PC-3 (cell line): ENCODE results near the gene DDX19B. TPM values are rescaled to one million over a fixed set of nuclear protein-coding genes. Genes with fewer than 3 reads are reported as not detected.

Experiments
- ATAC-seq: fragments of 200-7000 bp; cut with Tn5 transposase; 2 replicates; pipeline ENCODE4 v1.9.1; 2020; ENCODE audit warnings: mild to moderate bottlenecking, moderate library complexity
- BruUV-seq: library from RNA; stranded (reverse); fragments of 400-500 nt; replicated peaks from 2 replicates; lab custom pipeline; 2021; lab: Mats Ljungman, UMichigan
- CTCF ChIA-PET: fragments of 300-600 bp; sonication (Branson Sonifier 250); formaldehyde crosslinking; loops from one replicate; lab custom pipeline; 2022; ENCODE audit warnings: antibody characterized with exemption; lab: Charles Lee
- POLR2A ChIA-PET: fragments of 300-600 bp; sonication (Branson Sonifier 250); formaldehyde crosslinking; loops from one replicate; lab custom pipeline; 2022; ENCODE audit warnings: antibody characterized with exemption; ENCODE audit not compliant: unreplicated experiment; lab: Charles Lee
- DNase-seq: peaks from one replicate; pipeline ENCODE4 v3.0.0-alpha.2; 2015
- H2AFZ ChIP-seq: fragments of 300-600 bp; sonication (generic); 2 replicates; pipeline ENCODE4 v1.6.0; 2016; ENCODE audit warnings: antibody characterized with exemption, low read length
- H3F3A ChIP-seq: fragments of 300-600 bp; sonication (generic); one replicate; pipeline ENCODE4 v1.6.0; 2017; ENCODE audit warnings: antibody characterized with exemption, low read length, control low read depth, mild to moderate bottlenecking; ENCODE audit not compliant: unreplicated experiment
- H3K27ac ChIP-seq: fragments of 300-600 bp; sonication (generic); 2 replicates; pipeline ENCODE4 v1.5.1; 2016; ENCODE audit warnings: mild to moderate bottlenecking, low read length
- H3K27me3 ChIP-seq: fragments of 300-600 bp; sonication (generic); 2 replicates; pipeline ENCODE4 v1.6.1; 2016; ENCODE audit warnings: low read length, mixed read lengths
- H3K36me3 ChIP-seq: fragments of 300-600 bp; sonication (generic); 2 replicates; pipeline ENCODE4 v1.6.1; 2016; ENCODE audit warnings: low read depth, mixed run types, low read length, mixed read lengths
- H3K4me1 ChIP-seq: fragments of 300-600 bp; sonication (generic); 2 replicates; pipeline ENCODE4 v1.5.1; 2016; ENCODE audit warnings: low read length; ENCODE audit not compliant: insufficient read depth
- H3K4me2 ChIP-seq: fragments of 300-600 bp; sonication (generic); 2 replicates; pipeline ENCODE4 v1.6.0; 2016; ENCODE audit warnings: low read length
- H3K4me3 ChIP-seq: fragments of 300-600 bp; sonication (generic); 2 replicates; pipeline ENCODE4 v1.5.1; 2016; ENCODE audit warnings: mild to moderate bottlenecking, low read length, mixed read lengths
- H3K79me2 ChIP-seq: fragments of 300-600 bp; sonication (generic); 2 replicates; pipeline ENCODE4 v1.6.1; 2017; ENCODE audit warnings: low read length, mixed read lengths
- H3K9ac ChIP-seq: fragments of 300-600 bp; sonication (generic); 2 replicates; pipeline ENCODE4 v1.6.0; 2016; ENCODE audit warnings: mild to moderate bottlenecking, low read length
- H3K9me2 ChIP-seq: fragments of 300-600 bp; sonication (generic); replicated peaks from 2 replicates; pipeline ENCODE4 v1.6.1; 2016; ENCODE audit warnings: mixed run types, low read length, mixed read lengths
- H3K9me3 ChIP-seq: fragments of 300-600 bp; sonication (generic); 2 replicates; pipeline ENCODE4 v1.6.1; 2016; ENCODE audit warnings: low read length, mixed read lengths
- H4K20me1 ChIP-seq: fragments of 300-600 bp; sonication (generic); 2 replicates; pipeline ENCODE4 v1.6.1; 2016; ENCODE audit warnings: low read length, mixed read lengths
- CTCF ChIP-seq: fragments of 300-600 bp; sonication (generic); conservative IDR thresholded peaks from 2 replicates; pipeline ENCODE4 v1.5.1; 2017; ENCODE audit warnings: antibody characterized with exemption, low read depth, mild to moderate bottlenecking, low read length
- EZH2 ChIP-seq: fragments of 300-600 bp; sonication (generic); IDR thresholded peaks from one replicate; pipeline ENCODE4 v1.6.1; 2017; ENCODE audit warnings: antibody characterized with exemption, mild to moderate bottlenecking, low read length; ENCODE audit not compliant: unreplicated experiment
- EZH2phosphoT487 ChIP-seq: fragments of 300-600 bp; sonication (generic); IDR thresholded peaks from 2 replicates; pipeline ENCODE4 v1.6.1; 2018; ENCODE audit warnings: mild to moderate bottlenecking, antibody characterized with exemption, low read length, borderline replicate concordance
- intact Hi-C: fragments of 100-400 bp; cut with micrococcal nuclease; formaldehyde crosslinking; loops from 2 replicates; pipeline ENCODE4 v1.9.0; 2023
- total RNA-seq: library from RNA; depleted of rRNA; stranded (reverse); fragments of >200 nt; gene quantifications from 2 replicates; pipeline ENCODE4 v1.2.3, GENCODE V29; 2014

The DDX19B gene
- total RNA-seq, 1 experiment from 2014 or later, result 21.5 TPM

- Histone ChIP-seq H3K36me3 (no peaks in the 10 kb centered on the region), H2AFZ (no peak overlapping the region), H3K9ac (no peak overlapping the region), H3K79me2 (peaks cover 6% of the 10 kb centered on the region; the same call in 1 of the 2 replicates), H3F3A (no peaks in the 10 kb centered on the region), H3K4me1 (peaks cover 5% of the 10 kb centered on the region; the same call in 1 of the 2 replicates), H3K4me2 (no peak overlapping the region), H3K27me3 (no peaks in the 10 kb centered on the region), H3K4me3 (no peak overlapping the region), H3K9me2 (no peaks in the 10 kb centered on the region), H3K9me3 (no peaks in the 10 kb centered on the region), H4K20me1 (no peaks in the 10 kb centered on the region), H3K27ac (no peak overlapping the region)
- CTCF ChIA-PET, result no interaction called here
- no TSS peak for BruUV-seq
- DNase-seq, result no peak
- no peak for TF ChIP-seq EZH2
- TF ChIP-seq CTCF, result no peak
- no peak for TF ChIP-seq EZH2phosphoT487
- POLR2A ChIA-PET, result no interaction called here
- intact Hi-C loops, result no loop called here
- ATAC-seq, result no peak
Measured at GRCh38 chr16:70341600-70341999, 42.6 kb downstream of the DDX19B start.

DNA sequence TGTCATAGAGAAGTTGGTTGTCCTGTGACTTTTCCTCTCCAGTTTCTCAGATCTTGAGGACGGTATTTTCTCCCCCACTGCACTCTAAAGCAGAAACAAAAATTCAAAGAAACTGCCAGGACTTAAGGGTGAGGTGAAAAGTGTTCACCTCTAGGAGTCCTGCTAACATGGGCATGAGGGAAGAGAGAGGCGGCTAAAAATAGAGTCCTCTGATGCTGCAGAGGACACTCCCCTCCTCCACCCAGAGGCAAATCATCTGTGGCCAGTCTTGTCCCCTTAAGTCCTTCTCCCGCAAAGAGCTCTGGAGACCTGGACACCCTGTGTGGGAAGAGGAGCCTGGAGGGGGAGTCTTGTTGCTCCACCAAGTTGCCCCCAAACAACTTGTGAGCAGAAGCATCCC, 43.0 kb downstream of the DDX19B start:
- Histone ChIP-seq H3K79me2 (peaks cover 9% of the 10 kb centered on the region), H3K9me3 (no peaks in the 10 kb centered on the region), H3K4me1 (peaks cover 5% of the 10 kb centered on the region; the same call in 1 of the 2 replicates), H3K27ac (no peak overlapping the region), H3K36me3 (no peaks in the 10 kb centered on the region), H3K4me3 (no peak overlapping the region), H2AFZ (no peak overlapping the region), H3F3A (no peaks in the 10 kb centered on the region), H3K9me2 (no peaks in the 10 kb centered on the region), H3K9ac (no peak overlapping the region), H3K27me3 (no peaks in the 10 kb centered on the region), H4K20me1 (no peaks in the 10 kb centered on the region), H3K4me2 (no peak overlapping the region)
- no peak for ATAC-seq
- no peak for TF ChIP-seq EZH2phosphoT487
- no peak for TF ChIP-seq CTCF
- no peak for TF ChIP-seq EZH2
- DNase-seq, result no peak
- intact Hi-C loops, result no loop called here
- BruUV-seq, result no TSS peak
- CTCF ChIA-PET, result no interaction called here
- POLR2A ChIA-PET, result no interaction called here

DNA sequence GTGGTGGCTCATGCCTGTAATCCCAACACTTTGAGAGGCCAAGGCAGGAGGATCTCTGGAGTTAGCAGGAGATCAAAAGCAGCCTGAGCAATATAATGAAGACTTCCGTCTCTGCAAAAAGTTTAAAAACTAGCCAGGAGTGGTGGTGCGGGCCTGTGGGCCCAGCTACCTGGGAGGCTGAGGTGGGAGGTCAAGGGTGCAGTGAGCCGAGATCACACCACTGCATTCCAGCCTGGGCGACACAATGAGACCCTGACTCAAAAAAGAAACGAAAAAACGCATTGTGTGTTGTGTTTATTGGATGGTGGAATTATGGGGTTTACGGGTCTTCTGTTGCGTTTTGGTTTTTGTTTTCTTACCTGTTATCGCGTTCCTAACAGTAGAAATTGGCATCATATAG, 46.9 kb downstream of the DDX19B start:
- peak overlapping the region; percentile 96 for H3K4me2 ChIP-seq
- no peak for TF ChIP-seq EZH2phosphoT487
- TF ChIP-seq EZH2, result no peak
- no peak for TF ChIP-seq CTCF
- H3K4me1 ChIP-seq, result peaks cover 9% of the 10 kb centered on the region; the same call in 1 of the 2 replicates
- peaks cover 43% of the 10 kb centered on the region for H3K79me2 ChIP-seq
- intact Hi-C loops, result loop anchor here (2.0 kb wide), 1 partner anchor 47 kb away; the partner anchor contains the start of gene DDX19B
- no peaks in the 10 kb centered on the region for H4K20me1 ChIP-seq
- peak overlapping the region; percentile 95 for H3K9ac ChIP-seq
- H2AFZ ChIP-seq, result peak overlapping the region; percentile 67; the same call in 1 of the 2 replicates
- peak overlapping the region; percentile 91 for H3K4me3 ChIP-seq
- TSS peak; percentile 85 for BruUV-seq
- ChIA-PET POLR2A (interaction anchor here (1.1 kb wide), 1 partner anchor 43 kb away, joined by 4 read pairs; no protein-coding TSS in a partner anchor), CTCF (no interaction called here)
- no peaks in the 10 kb centered on the region for H3K36me3 ChIP-seq
- ATAC-seq (no peak), DNase-seq (no peak)
- H3K27me3 ChIP-seq, result no peaks in the 10 kb centered on the region
- no peaks in the 10 kb centered on the region for H3F3A ChIP-seq
- no peaks in the 10 kb centered on the region for H3K9me2 ChIP-seq
- H3K9me3 ChIP-seq, result no peaks in the 10 kb centered on the region
- H3K27ac ChIP-seq, result 0 out of 2 replicates have a peak overlapping the region, but pooled peaks have one; percentile 47
